Activated CD4-positive, alpha-beta T cell treated with anti-CD3 and anti-CD28 coated beads for 36 hours (primary cell): ENCODE results near the gene NFS1. TPM values are rescaled to one million over a fixed set of nuclear protein-coding genes. Genes with fewer than 3 reads are reported as not detected.

Source experiments
- ATAC-seq: fragments of 200-7000 bp; cut with Tn5 transposase; one replicate; pipeline ENCODE4 v1.10.0; 2021; ENCODE audit warnings: mild to moderate bottlenecking, moderate library complexity
- CTCF ChIA-PET: fragments of 350-600 bp; sonication (Branson Sonifier 250); formaldehyde crosslinking; loops from one replicate; lab custom pipeline; 2021; ENCODE audit warnings: antibody characterized with exemption; lab: Charles Lee
- POLR2A ChIA-PET: fragments of 350-600 bp; sonication (Branson Sonifier 250); formaldehyde crosslinking; loops from one replicate; lab custom pipeline; 2021; ENCODE audit warnings: antibody characterized with exemption, inconsistent platforms; lab: Charles Lee
- DNase-seq: peaks from one replicate; pipeline ENCODE4 v3.0.0-alpha.2; 2020
- H3K27ac Mint-ChIP-seq: one replicate; pipeline ENCODE4 v1.8.0; 2021; ENCODE audit warnings: mixed read lengths
- H3K27me3 Mint-ChIP-seq: one replicate; pipeline ENCODE4 v1.8.0; 2021; ENCODE audit warnings: mixed read lengths
- H3K36me3 Mint-ChIP-seq: one replicate; pipeline ENCODE4 v1.8.0; 2021; ENCODE audit warnings: low read depth, mixed read lengths
- H3K4me1 Mint-ChIP-seq: one replicate; pipeline ENCODE4 v1.8.0; 2021; ENCODE audit warnings: mixed read lengths
- H3K4me3 Mint-ChIP-seq: one replicate; pipeline ENCODE4 v1.8.0; 2021; ENCODE audit warnings: mild to moderate bottlenecking, moderate library complexity, mixed read lengths
- H3K9me3 Mint-ChIP-seq: one replicate; pipeline ENCODE4 v1.8.0; 2021; ENCODE audit warnings: low read depth, mixed read lengths
- intact Hi-C, 2 experiments: fragments of 100-400 bp; cut with DNase I in 1 of 2; cut with micrococcal nuclease in 1 of 2; formaldehyde crosslinking; loops; one replicate each; pipeline versions ENCODE4 v1.14.2 to v1.15.1; 2022 to 2024; cut with DNase I, micrococcal nuclease
- total RNA-seq, 2 experiments: library from RNA; stranded (reverse); gene quantifications; one replicate each; pipeline ENCODE4 v1.2.3, GENCODE V29; 2021

Gene NFS1
- total RNA-seq, 2 experiments from 2014 or later: 43.2 to 44.6 TPM

DNA sequence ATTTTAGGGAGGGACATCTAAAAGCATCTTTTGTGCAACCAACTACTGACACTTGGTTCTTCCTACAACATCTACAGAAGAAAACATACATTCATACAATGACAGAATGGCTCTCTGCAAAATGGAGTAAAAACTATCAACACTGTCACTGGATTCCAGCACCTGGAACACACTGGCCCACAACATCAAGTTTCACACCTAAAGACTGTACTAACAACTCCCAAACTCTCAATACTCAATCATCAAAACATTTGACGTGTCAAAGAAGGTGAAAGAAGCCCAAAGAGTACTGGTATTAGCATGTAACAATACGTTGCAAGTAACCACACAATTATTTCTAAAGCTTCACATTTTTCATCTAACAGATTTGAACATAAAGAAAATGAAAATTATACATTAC is 36.6 kb downstream of the NFS1 start:
- ChIA-PET CTCF (interaction anchor here (0.6 to 8.6 kb wide), 3 partner anchors 44 to 961 kb away, joined by 4 to 92 read pairs (median 5); partner anchors contain the start of gene SPAG4), POLR2A (interaction anchor here (3.6 to 4.5 kb wide), 3 partner anchors 43 to 80 kb away, joined by 35 to 55 read pairs (median 38); partner anchors contain the start of genes RBM39 and SPAG4)
- H3K27me3 Mint-ChIP-seq: no peaks in the 10 kb centered on the region
- H3K9me3 Mint-ChIP-seq: peaks cover 3% of the 10 kb centered on the region
- peaks cover 47% of the 10 kb centered on the region for H3K36me3 Mint-ChIP-seq
- DNase-seq (peak; percentile 39), ATAC-seq (peak; percentile 8)
- peak overlapping the region; percentile 100 for H3K27ac Mint-ChIP-seq
- peak overlapping the region; percentile 80 for H3K4me3 Mint-ChIP-seq
- peaks cover 54% of the 10 kb centered on the region for H3K4me1 Mint-ChIP-seq
- intact Hi-C loops: loop anchor here (5.0 kb wide), 4 partner anchors 60 to 355 kb away; partner anchors contain the start of gene ERGIC3 (in 1 of the 2)

DNA sequence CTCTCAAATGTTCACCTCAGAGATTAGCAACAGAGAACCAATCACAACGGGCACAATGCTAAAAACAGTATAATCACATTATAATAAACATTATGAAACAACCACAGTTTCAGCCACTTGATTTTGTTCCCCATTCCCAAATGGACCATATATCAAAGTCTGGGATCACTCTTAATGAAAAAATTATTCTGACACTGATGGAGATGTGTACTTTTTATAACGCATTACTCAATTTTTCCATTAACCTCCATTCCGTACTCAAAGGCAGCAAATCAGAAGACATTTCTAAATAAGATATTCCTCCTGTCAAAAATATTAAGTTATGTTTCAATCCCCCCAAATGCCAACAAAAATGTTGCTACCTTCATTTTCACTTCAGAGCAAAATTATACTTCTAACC is 37.2 kb downstream of the NFS1 start:
- no peak for ATAC-seq
- POLR2A ChIA-PET: interaction anchor here (0.9 to 4.5 kb wide), 6 partner anchors 43 to 170 kb away, joined by 3 to 55 read pairs (median 22); partner anchors contain the start of genes ERGIC3, RBM39 and SPAG4
- CTCF ChIA-PET: interaction anchor here (1.0 to 8.6 kb wide), 5 partner anchors 38 to 292 kb away, joined by 3 to 92 read pairs (median 4); partner anchors contain the start of genes SCAND1 and SPAG4
- H3K4me3 Mint-ChIP-seq: peak overlapping the region; percentile 80
- H3K27ac Mint-ChIP-seq: peak overlapping the region; percentile 100
- peaks cover 53% of the 10 kb centered on the region for H3K36me3 Mint-ChIP-seq
- intact Hi-C loops: loop anchor here (2.0 to 5.0 kb wide), 6 partner anchors 60 to 569 kb away; partner anchors contain the start of genes ERGIC3 (in 1 of the 2), RBM39 (in 1 of the 2) and TRPC4AP (in 1 of the 2)
- no peaks in the 10 kb centered on the region for H3K27me3 Mint-ChIP-seq
- no peak for DNase-seq
- H3K4me1 Mint-ChIP-seq: peaks cover 60% of the 10 kb centered on the region
- peaks cover 3% of the 10 kb centered on the region for H3K9me3 Mint-ChIP-seq

DNA sequence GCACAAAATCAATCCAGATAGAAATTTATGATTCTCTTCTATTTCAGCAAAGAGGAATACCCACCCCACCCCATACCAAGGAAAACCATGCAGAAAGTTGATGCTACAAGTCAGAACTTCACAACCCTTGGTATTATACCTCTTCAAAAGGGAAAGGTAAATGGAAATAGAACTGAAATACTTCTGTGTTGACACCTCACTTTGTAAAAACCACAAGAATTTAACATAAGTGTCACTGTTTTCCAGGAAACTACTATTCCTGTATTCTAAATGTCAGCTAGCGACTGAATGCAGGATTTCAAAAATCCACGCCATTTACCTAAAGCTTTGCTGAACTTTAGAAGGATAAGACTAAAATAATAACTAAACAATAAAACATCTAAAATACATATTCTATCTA is 38.1 kb downstream of the NFS1 start:
- Mint-ChIP-seq H3K27ac (peak overlapping the region; percentile 100), H3K9me3 (peaks cover 3% of the 10 kb centered on the region), H3K27me3 (no peaks in the 10 kb centered on the region), H3K4me1 (peaks cover 66% of the 10 kb centered on the region), H3K36me3 (peaks cover 57% of the 10 kb centered on the region), H3K4me3 (peak overlapping the region; percentile 80)
- ChIA-PET POLR2A (interaction anchor here (0.6 to 4.5 kb wide), 9 partner anchors 42 to 293 kb away, joined by 3 to 55 read pairs (median 6); partner anchors contain the start of genes ERGIC3, RBM39, SCAND1 and SPAG4), CTCF (interaction anchor here (1.0 to 8.6 kb wide), 5 partner anchors 39 to 293 kb away, joined by 3 to 92 read pairs (median 4); partner anchors contain the start of genes SCAND1 and SPAG4)
- ATAC-seq: peak; percentile 24
- no peak for DNase-seq
- intact Hi-C loops: loop anchor here (2.0 to 5.0 kb wide), 6 partner anchors 59 to 568 kb away; partner anchors contain the start of genes ERGIC3 (in 1 of the 2), RBM39 (in 1 of the 2) and TRPC4AP (in 1 of the 2)

DNA sequence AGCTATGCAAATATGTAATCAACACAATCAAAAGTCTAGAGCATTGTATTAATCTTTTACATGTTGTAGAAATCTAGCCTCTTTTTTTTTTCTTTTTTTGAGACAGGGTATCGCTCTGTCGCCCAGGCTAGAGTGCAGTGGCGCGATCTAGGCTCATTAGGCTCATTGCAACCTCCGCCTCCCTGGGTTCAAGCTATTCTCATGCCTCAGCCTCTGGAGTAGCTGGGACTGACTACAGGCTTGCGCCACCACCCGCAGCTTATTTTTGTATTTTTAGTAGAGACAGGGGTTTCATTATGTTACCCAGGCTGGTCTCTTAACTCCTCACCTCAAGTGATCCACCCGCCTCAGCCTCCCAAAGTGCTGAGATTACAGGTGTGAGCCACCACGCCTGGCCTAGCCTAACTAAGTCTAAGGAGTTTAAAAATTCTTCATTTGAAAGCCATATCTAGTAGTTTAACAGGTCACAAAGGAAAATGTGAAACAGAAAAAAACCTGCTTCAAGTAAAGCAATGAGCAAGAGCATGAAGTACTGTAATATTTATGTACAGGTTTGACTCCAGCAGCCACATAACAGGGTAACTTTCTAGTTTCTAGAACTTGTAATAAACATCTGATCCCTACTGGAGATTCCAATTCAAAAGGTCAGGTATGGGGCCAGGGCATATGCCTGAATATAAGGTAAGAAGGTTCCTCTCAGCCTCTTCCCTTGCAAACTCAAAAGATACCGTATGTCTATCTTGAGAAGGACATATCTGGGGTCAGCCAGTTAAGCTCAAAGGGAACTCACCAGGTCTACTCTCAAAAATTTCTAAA is 38.8 kb downstream of the NFS1 start:
- peaks cover 57% of the 10 kb centered on the region for H3K36me3 Mint-ChIP-seq
- DNase-seq: peak; percentile 68
- POLR2A ChIA-PET: interaction anchor here (0.6 to 4.5 kb wide), 8 partner anchors 41 to 294 kb away, joined by 3 to 55 read pairs (median 6); partner anchors contain the start of genes ERGIC3, SCAND1 and SPAG4

DNA sequence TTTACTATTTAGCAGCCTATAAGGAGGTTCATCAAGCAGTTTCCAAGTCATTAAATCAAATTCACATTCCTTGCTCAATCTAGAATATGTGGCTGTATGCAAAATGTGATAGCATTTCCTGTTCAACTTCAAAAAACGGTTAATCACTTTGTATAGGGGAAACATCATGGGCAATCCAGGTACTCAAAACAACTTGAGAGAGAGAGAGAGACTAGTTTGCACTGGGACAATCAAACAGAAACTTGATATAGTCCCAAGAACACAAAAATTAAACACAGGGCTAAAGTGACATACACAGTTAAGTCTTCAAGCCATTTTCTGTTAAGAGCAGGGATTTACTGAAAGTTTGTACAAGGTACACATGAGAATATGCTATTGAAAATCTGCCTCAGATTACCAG is 41.9 kb downstream of the NFS1 start:
- Mint-ChIP-seq H3K36me3 (peaks cover 42% of the 10 kb centered on the region), H3K4me3 (peak overlapping the region; percentile 24)
- POLR2A ChIA-PET: interaction anchor here (1.7 kb wide), 1 partner anchor 37 kb away, joined by 4 read pairs; no protein-coding TSS in a partner anchor

More for the DNA sequence above, 38.8 kb downstream of the NFS1 start:
- H3K27ac Mint-ChIP-seq: peak overlapping the region; percentile 100
- peaks cover 3% of the 10 kb centered on the region for H3K9me3 Mint-ChIP-seq
- H3K27me3 Mint-ChIP-seq: no peaks in the 10 kb centered on the region
- CTCF ChIA-PET: interaction anchor here (0.9 to 8.6 kb wide), 6 partner anchors 12 to 107 kb away, joined by 3 to 92 read pairs (median 3); partner anchors contain the start of genes NFS1, ROMO1 and SPAG4
- intact Hi-C loops: loop anchor here (1.0 to 5.0 kb wide), 7 partner anchors 41 to 568 kb away; partner anchors contain the start of genes ERGIC3 (in 1 of the 2), RBM39 (in 1 of the 2) and TRPC4AP (in 1 of the 2)
- peaks cover 68% of the 10 kb centered on the region for H3K4me1 Mint-ChIP-seq
- peak overlapping the region; percentile 80 for H3K4me3 Mint-ChIP-seq
- peak; percentile 40 for ATAC-seq

DNA sequence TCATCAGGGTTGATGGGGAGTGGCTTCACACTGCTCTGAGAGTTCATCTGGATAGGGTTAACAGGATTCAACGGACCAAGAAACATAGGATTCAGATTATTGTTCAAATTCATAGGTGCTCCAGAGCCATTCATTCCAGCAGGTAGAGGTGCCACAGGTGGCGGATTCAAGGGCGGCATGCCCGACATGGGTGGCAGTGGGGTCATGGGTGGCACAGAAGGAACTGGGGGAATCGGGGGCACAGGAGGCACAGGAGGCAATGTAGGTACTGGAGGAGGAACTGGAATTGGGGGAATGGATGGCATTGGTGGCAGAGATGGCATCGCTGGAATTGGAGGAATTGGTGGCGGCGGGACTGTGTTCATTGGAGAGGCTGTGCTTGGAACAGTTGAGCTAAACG is 44.7 kb downstream of the NFS1 start:
- H3K9me3 Mint-ChIP-seq: no peaks in the 10 kb centered on the region
- ChIA-PET CTCF (interaction anchor here (0.6 to 1.2 kb wide), 4 partner anchors 9 to 127 kb away, joined by 3 to 7 read pairs (median 3); no protein-coding TSS in a partner anchor), POLR2A (interaction anchor here (0.7 kb wide), 1 partner anchor 13 kb away, joined by 4 read pairs; no protein-coding TSS in a partner anchor)
- ATAC-seq: no peak
- intact Hi-C loops: no loop called here
- H3K27ac Mint-ChIP-seq: no peak overlapping the region
- DNase-seq: no peak
- no peak overlapping the region for H3K4me3 Mint-ChIP-seq
- H3K27me3 Mint-ChIP-seq: no peaks in the 10 kb centered on the region
- H3K4me1 Mint-ChIP-seq: peaks cover 58% of the 10 kb centered on the region
- H3K36me3 Mint-ChIP-seq: peaks cover 44% of the 10 kb centered on the region

More for the DNA sequence above, 41.9 kb downstream of the NFS1 start:
- DNase-seq (no peak), ATAC-seq (no peak)
- no peaks in the 10 kb centered on the region for H3K27me3 Mint-ChIP-seq
- intact Hi-C loops: no loop called here
- peaks cover 59% of the 10 kb centered on the region for H3K4me1 Mint-ChIP-seq
- CTCF ChIA-PET: interaction anchor here (0.6 to 1.7 kb wide), 5 partner anchors 9 to 38 kb away, joined by 3 to 6 read pairs (median 3); no protein-coding TSS in a partner anchor
- H3K27ac Mint-ChIP-seq: peak overlapping the region; percentile 89
- peaks cover 3% of the 10 kb centered on the region for H3K9me3 Mint-ChIP-seq

DNA sequence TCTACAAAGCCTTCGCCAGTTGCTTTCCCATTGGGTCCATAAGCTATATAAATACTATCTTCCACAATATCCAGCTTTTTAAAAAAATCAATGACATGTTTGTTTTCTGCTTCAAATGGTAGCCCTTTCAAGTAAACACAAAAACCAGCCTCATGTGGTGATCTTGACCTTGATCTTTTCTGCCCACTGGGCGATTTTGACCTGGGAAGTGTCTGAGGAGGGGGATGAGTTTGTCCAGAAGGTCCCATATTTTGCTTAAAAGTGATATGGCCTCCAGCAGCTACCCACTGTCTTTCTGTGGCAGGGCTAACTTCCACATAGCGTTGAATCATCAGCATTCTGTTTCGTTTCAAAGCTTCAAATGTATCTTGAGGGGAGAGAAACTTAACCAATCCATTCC is 45.3 kb downstream of the NFS1 start:
- DNase-seq: no peak

DNA sequence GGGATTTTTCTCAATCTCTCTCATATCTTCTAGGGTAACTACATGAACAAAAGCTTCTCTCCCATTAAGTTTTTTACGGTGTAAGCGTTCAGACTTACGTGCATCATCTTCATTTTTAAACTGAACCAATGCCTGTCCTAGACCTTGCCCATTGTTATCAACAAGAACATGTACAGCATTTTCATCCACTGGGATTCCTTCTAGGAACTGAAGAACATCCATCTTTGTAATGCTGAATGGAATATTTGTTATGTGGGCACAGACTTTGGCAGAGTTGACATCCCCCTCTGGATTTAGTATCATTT is 45.8 kb downstream of the NFS1 start:
- Mint-ChIP-seq H3K27me3 (no peaks in the 10 kb centered on the region), H3K9me3 (no peaks in the 10 kb centered on the region), H3K27ac (no peak overlapping the region), H3K4me1 (peaks cover 59% of the 10 kb centered on the region), H3K36me3 (peaks cover 46% of the 10 kb centered on the region), H3K4me3 (no peak overlapping the region)
- intact Hi-C loops: no loop called here
- ATAC-seq (no peak), DNase-seq (no peak)
- ChIA-PET CTCF (interaction anchor here (0.6 to 1.2 kb wide), 6 partner anchors 10 to 52 kb away, joined by 3 to 7 read pairs (median 4); no protein-coding TSS in a partner anchor), POLR2A (interaction anchor here (0.6 to 0.7 kb wide), 2 partner anchors 64 to 91 kb away, joined by 4 to 5 read pairs; no protein-coding TSS in a partner anchor)

More for the DNA sequence above, 45.3 kb downstream of the NFS1 start:
- H3K27ac Mint-ChIP-seq: no peak overlapping the region
- no peaks in the 10 kb centered on the region for H3K9me3 Mint-ChIP-seq
- peaks cover 59% of the 10 kb centered on the region for H3K4me1 Mint-ChIP-seq
- ChIA-PET POLR2A (interaction anchor here (0.7 kb wide), 2 partner anchors 12 to 64 kb away, joined by 4 read pairs; no protein-coding TSS in a partner anchor), CTCF (interaction anchor here (0.9 to 1.2 kb wide), 5 partner anchors 10 to 53 kb away, joined by 3 to 7 read pairs (median 4); no protein-coding TSS in a partner anchor)
- H3K4me3 Mint-ChIP-seq: no peak overlapping the region
- H3K27me3 Mint-ChIP-seq: no peaks in the 10 kb centered on the region
- intact Hi-C loops: no loop called here
- H3K36me3 Mint-ChIP-seq: peaks cover 44% of the 10 kb centered on the region
- ATAC-seq: no peak

DNA sequence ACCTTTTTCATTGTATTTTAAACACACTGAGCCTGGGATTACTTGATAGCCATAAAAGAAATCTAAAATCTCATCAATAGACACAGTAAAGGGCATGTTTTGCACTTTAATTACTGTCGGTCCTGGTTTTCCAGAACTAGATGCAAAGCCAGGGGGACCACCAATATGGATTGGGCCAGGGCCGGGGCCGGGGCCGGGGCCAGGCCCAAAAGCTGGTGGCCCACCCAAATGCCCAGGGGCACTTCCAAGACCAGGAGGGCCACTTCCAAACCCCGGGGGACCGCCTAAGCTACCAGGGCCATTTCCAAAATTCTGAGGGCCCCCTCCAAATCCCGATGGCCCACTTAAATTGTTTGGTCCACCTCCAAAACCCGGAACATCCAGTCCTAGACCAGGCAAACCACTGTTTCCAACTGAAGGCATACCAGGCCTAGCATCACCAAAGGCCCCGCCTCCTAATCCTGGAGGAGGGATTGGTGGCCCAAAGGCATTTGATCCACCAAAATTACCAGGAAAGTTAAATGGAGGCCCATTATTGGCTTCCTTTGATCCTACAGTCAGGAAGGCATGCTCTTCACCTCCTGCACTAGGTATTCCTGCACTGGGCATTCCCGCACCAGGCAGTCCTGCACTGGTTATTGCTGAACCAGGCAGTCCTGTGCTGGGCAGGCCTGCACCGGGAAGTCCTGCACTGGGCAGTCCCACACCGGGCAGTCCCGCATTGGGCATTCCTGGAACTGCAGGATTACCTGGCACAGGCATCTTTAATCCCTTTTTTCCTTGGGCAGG is 46.3 kb downstream of the NFS1 start:
- no peaks in the 10 kb centered on the region for H3K27me3 Mint-ChIP-seq
- ChIA-PET POLR2A (interaction anchor here (0.6 kb wide), 2 partner anchors 91 to 393 kb away, joined by 3 to 5 read pairs; no protein-coding TSS in a partner anchor), CTCF (interaction anchor here (0.5 to 1.2 kb wide), 5 partner anchors 16 to 40 kb away, joined by 3 to 4 read pairs (median 3); no protein-coding TSS in a partner anchor)
- H3K36me3 Mint-ChIP-seq: peaks cover 48% of the 10 kb centered on the region
- no peak for ATAC-seq
- no peak overlapping the region for H3K27ac Mint-ChIP-seq
- H3K9me3 Mint-ChIP-seq: no peaks in the 10 kb centered on the region
- no peak overlapping the region for H3K4me3 Mint-ChIP-seq
- peaks cover 60% of the 10 kb centered on the region for H3K4me1 Mint-ChIP-seq
- intact Hi-C loops: no loop called here
- DNase-seq: no peak

DNA sequence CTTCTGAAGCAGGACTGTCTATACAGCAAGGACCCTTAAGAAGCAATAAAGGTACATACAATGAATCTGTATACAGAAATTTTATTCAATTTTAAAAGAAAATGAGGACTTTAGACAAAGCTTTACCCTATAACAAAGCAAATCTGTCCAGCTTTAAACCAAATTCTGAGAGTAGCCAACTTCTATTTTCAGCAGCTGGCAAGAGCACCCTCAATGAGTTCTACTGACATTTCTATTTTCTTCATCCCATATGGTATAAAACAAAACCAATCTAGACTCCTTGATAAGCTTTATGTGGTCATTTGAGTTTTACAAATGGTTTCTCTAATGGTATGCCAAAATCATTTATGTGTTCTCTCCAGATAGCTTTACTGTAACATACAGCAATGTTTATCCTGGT is 47.2 kb downstream of the NFS1 start:
- ChIA-PET CTCF (interaction anchor here (0.6 to 1.2 kb wide), 3 partner anchors 15 to 51 kb away, joined by 3 to 4 read pairs (median 3); no protein-coding TSS in a partner anchor), POLR2A (no interaction called here)
- H3K27me3 Mint-ChIP-seq: no peaks in the 10 kb centered on the region
- DNase-seq (no peak), ATAC-seq (no peak)
- peaks cover 43% of the 10 kb centered on the region for H3K36me3 Mint-ChIP-seq
- no peak overlapping the region for H3K27ac Mint-ChIP-seq
- no peak overlapping the region for H3K4me3 Mint-ChIP-seq
- peaks cover 59% of the 10 kb centered on the region for H3K4me1 Mint-ChIP-seq
- intact Hi-C loops: no loop called here
- H3K9me3 Mint-ChIP-seq: no peaks in the 10 kb centered on the region
